Type B pancreatic cell (in vitro differentiated cells): Measurements from ENCODE around the gene CDH2. TPM values are rescaled to one million over a fixed set of nuclear protein-coding genes. Genes with fewer than 3 reads are reported as not detected.

Source experiments
- DNase-seq: peaks from one replicate; pipeline ENCODE4 v3.0.0; 2021; ENCODE audit warnings: mixed read lengths; ENCODE audit not compliant: unreplicated experiment; ENCODE audit errors: extremely low spot score
- H3K27ac Mint-ChIP-seq: 2 replicates; pipeline ENCODE4 v1.8.0; 2021; ENCODE audit warnings: mild to moderate bottlenecking, mixed read lengths
- H3K27me3 Mint-ChIP-seq: 2 replicates; pipeline ENCODE4 v1.8.0; 2021; ENCODE audit warnings: mixed read lengths
- H3K36me3 Mint-ChIP-seq: 2 replicates; pipeline ENCODE4 v1.8.0; 2021; ENCODE audit warnings: mixed read lengths
- H3K4me1 Mint-ChIP-seq: one replicate; pipeline ENCODE4 v1.8.0; 2021; ENCODE audit warnings: mixed read lengths; ENCODE audit not compliant: unreplicated experiment
- H3K4me3 Mint-ChIP-seq: 2 replicates; pipeline ENCODE4 v1.8.0; 2021; ENCODE audit warnings: mild to moderate bottlenecking, mixed read lengths
- H3K9me3 Mint-ChIP-seq: 2 replicates; pipeline ENCODE4 v1.8.0; 2021; ENCODE audit warnings: mixed read lengths
- total RNA-seq: library from RNA; stranded (reverse); gene quantifications from 2 replicates; pipeline ENCODE4 v1.2.1, GENCODE V29; 2021; ENCODE audit warnings: low replicate concordance
- TF ChIP-seq, protein P1 (sequence below): fragments of 200-600 bp; sonication (generic); conservative IDR thresholded peaks from 2 replicates; pipeline ENCODE4 v1.5.0; 2021; ENCODE audit warnings: antibody characterized with exemption, mild to moderate bottlenecking

Gene CDH2
- total RNA-seq, 1 donor from 2014 or later: 145 TPM

DNA sequence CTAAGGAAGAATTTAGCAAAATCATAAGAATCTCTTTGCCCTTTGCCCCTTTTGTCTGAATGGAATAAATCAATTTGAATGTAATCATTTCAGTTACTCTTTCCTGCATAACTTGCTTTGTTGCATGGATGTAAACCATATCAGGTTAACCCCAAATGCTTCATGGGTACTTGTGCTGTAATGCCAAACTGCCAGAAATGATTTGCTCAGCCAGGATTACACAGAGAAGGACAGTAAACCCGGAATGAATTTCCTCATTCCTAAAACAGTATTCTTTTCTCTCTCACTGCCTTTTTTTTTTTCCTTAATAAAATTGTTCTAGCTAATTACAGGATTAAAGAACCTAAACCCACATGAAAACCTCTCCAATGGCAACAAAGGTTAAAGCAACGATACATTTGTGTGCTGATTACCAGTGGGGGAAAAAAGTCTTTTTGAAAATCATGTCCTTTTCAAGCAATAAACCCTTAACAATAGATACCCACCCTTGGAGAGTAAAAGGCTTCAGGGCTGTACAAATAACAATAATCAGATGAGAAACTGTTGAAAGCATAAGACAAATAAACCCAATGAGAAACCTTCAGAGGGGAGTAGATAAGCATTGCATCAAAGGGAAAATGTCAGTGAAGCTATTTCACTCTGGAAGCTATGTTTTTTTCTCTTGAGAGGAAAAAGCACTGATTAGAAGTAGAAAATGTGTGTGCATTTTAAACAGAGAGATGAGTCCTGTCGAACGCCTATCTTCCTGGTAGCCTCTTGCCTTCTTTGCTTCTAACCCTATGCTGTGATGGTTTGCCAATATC, 275.3 kb downstream of the CDH2 start:
- TF ChIP-seq, protein P1, sequence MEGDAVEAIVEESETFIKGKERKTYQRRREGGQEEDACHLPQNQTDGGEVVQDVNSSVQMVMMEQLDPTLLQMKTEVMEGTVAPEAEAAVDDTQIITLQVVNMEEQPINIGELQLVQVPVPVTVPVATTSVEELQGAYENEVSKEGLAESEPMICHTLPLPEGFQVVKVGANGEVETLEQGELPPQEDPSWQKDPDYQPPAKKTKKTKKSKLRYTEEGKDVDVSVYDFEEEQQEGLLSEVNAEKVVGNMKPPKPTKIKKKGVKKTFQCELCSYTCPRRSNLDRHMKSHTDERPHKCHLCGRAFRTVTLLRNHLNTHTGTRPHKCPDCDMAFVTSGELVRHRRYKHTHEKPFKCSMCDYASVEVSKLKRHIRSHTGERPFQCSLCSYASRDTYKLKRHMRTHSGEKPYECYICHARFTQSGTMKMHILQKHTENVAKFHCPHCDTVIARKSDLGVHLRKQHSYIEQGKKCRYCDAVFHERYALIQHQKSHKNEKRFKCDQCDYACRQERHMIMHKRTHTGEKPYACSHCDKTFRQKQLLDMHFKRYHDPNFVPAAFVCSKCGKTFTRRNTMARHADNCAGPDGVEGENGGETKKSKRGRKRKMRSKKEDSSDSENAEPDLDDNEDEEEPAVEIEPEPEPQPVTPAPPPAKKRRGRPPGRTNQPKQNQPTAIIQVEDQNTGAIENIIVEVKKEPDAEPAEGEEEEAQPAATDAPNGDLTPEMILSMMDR: no peak
- H3K27ac Mint-ChIP-seq: no peak overlapping the region
- DNase-seq: no peak
- H3K4me3 Mint-ChIP-seq: no peak overlapping the region
- peaks cover 6% of the 10 kb centered on the region for H3K4me1 Mint-ChIP-seq
- H3K27me3 Mint-ChIP-seq: no peaks in the 10 kb centered on the region
- peaks cover under 1% of the 10 kb centered on the region for H3K36me3 Mint-ChIP-seq
- H3K9me3 Mint-ChIP-seq: peaks cover 6% of the 10 kb centered on the region
